ENCODE measurements around the gene CDKN2AIPNL.
"Not testable (repeated sequence)": the region's sequence is repeated elsewhere in the genome, so short reads cannot be mapped to it uniquely, and the experiment has no call there.

CDKN2AIPNL gene

DNA sequence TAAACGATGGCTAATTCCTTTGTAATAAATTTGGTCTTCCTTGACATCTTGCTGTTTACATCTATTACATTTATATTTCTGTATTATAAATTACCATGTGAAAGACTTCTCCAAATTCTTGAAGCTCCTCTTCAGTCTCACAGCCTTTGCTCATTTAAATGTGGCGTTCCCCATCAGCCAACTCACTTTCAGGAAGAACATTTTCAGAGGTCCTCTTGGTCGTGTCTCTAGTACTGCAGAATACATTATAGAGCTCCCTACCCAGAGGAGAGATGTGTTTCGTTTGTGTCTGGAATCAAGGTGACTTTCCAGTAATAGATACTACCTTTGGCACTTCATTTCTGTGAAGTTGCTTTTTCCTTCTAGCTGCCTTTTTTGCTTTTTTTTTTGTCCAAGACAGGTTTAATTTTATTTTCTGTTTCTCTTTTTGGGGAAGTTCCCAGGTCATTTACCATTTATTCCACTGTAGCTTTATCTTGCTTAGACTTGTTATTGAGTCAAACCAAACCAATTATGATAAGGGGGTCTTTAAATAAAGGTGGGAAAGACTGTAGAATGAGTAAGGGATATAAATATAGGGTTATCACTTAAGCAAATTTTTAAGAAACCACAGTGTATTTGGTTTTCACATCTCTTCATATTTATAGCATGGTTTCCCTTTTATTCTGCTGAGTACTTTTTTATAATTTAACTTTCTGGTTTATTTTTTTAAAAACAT lies 27.5 kb downstream of the CDKN2AIPNL start:
- TF ChIP-seq, protein P1, sequence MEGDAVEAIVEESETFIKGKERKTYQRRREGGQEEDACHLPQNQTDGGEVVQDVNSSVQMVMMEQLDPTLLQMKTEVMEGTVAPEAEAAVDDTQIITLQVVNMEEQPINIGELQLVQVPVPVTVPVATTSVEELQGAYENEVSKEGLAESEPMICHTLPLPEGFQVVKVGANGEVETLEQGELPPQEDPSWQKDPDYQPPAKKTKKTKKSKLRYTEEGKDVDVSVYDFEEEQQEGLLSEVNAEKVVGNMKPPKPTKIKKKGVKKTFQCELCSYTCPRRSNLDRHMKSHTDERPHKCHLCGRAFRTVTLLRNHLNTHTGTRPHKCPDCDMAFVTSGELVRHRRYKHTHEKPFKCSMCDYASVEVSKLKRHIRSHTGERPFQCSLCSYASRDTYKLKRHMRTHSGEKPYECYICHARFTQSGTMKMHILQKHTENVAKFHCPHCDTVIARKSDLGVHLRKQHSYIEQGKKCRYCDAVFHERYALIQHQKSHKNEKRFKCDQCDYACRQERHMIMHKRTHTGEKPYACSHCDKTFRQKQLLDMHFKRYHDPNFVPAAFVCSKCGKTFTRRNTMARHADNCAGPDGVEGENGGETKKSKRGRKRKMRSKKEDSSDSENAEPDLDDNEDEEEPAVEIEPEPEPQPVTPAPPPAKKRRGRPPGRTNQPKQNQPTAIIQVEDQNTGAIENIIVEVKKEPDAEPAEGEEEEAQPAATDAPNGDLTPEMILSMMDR (IDR thresholded peaks at IDR 0.05; ENCODE audit: insufficient read depth, low read length, poor library complexity, severe bottlenecking) = no peak
- DNase-seq (ENCODE audit: extremely low read depth, insufficient read length) = no peak
- H3K36me3 ChIP-seq (ENCODE audit: control insufficient read depth, insufficient read depth, low read length) = peaks cover 3% of the 10 kb centered on the region
- no peaks in the 10 kb centered on the region for H3K27me3 ChIP-seq (replicated peaks; ENCODE audit: control insufficient read depth, insufficient read depth, low read length)
- H3K4me3 ChIP-seq (replicated peaks; ENCODE audit: low read depth, low read length) = peak overlapping the region; percentile 28; the same call in 1 of the 2 replicates

DNA sequence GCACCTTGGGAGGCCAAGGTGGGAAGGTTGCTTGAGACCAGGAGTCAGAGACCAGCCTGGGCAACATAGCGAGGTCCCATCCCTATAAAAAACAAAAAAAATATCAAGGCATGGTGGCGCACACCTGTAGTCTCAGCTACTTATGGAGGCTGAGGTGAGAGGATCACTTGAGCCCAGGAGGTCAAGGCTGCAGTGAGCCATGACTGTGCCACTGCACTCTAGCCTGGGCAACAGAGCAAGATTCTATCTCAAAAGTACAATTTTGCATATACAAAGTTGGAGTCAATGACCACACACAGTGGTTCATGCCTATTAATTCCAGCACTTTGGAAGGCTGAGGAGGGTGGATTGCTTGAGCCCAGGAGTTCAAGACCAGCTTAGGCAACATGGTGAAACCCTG lies 29.5 kb downstream of the CDKN2AIPNL start:
- not testable (repeated sequence) for H3K27me3 ChIP-seq (replicated peaks; ENCODE audit: control insufficient read depth, insufficient read depth, low read length); H3K36me3 ChIP-seq (ENCODE audit: control insufficient read depth, insufficient read depth, low read length); H3K4me3 ChIP-seq (replicated peaks; ENCODE audit: low read depth, low read length); DNase-seq (ENCODE audit: extremely low read depth, insufficient read length)

DNA sequence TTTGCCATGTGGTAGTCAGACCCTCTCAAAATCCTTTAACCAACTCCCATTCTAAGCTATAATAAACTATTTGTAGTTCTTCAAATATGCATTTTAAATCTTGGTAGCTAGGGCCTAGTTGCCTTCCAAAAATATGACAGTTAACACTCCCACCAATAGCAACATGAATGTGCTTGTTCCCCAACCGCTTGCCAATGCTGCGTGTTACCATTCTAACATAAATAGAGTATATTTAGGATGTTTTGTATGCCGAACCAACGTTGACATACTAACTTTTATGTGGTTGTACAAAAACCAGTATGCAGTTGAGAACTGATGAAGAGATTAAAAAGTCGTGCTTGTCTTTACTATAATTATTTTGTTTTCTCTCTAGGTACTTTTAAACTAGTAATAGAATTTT lies 31.3 kb downstream of the CDKN2AIPNL start:
- no peak overlapping the region for H3K4me3 ChIP-seq (replicated peaks; ENCODE audit: low read depth, low read length)
- no peak for DNase-seq (ENCODE audit: extremely low read depth, insufficient read length)
- TF ChIP-seq, protein P1 (IDR thresholded peaks at IDR 0.05; ENCODE audit: insufficient read depth, low read length, poor library complexity, severe bottlenecking) = no peak
- H3K27me3 ChIP-seq (replicated peaks; ENCODE audit: control insufficient read depth, insufficient read depth, low read length) = no peaks in the 10 kb centered on the region
- H3K36me3 ChIP-seq (ENCODE audit: control insufficient read depth, insufficient read depth, low read length) = no peaks in the 10 kb centered on the region; the same call in none of the 2 replicates

DNA sequence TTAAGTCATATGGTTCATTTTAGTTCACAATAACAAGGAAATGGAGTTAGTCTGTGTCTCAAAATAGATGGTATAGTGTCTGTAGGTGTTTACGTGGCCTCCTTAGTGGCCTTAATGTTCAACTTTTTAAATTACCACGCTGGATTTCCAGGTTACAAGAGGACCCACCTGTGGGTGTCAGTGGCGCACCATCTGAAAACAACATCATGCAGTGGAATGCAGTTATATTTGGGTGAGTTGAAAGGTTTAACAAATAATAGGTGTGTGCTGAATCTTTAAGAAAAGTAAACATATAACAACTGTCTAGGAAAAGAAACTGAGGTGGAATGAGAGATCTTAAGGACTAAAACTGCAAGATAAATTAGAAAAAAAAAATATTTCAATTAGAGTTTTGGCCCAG lies 37.4 kb downstream of the CDKN2AIPNL start:
- no peak for DNase-seq (ENCODE audit: extremely low read depth, insufficient read length)
- Histone ChIP-seq H3K4me3 (replicated peaks; ENCODE audit: low read depth, low read length) (no peak overlapping the region), H3K36me3 (ENCODE audit: control insufficient read depth, insufficient read depth, low read length) (no peaks in the 10 kb centered on the region; the same call in 1 of the 2 replicates), H3K27me3 (replicated peaks; ENCODE audit: control insufficient read depth, insufficient read depth, low read length) (no peaks in the 10 kb centered on the region)
- TF ChIP-seq, protein P1 (IDR thresholded peaks at IDR 0.05; ENCODE audit: insufficient read depth, low read length, poor library complexity, severe bottlenecking) = no peak

DNA sequence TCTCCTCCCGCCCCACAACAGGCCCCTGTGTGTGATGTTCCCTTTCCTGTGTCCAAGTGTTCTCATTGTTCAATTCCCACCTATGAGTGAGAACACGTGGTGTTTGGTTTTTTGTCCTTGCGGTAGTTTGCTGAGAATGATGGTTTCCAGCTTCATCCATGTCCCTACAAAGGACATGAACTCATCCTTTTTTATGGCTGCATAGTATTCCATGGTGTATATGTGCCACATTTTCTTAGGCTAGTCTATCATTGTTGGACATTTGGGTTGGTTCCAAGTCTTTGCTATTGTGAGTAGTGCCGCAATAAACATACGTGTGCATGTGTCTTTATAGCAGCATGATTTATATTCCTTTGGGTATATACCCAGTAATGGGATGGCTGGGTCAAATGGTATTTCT lies 38.0 kb downstream of the CDKN2AIPNL start:
- not testable (repeated sequence) for DNase-seq (ENCODE audit: extremely low read depth, insufficient read length); H3K36me3 ChIP-seq (ENCODE audit: control insufficient read depth, insufficient read depth, low read length); H3K27me3 ChIP-seq (replicated peaks; ENCODE audit: control insufficient read depth, insufficient read depth, low read length); H3K4me3 ChIP-seq (replicated peaks; ENCODE audit: low read depth, low read length)

DNA sequence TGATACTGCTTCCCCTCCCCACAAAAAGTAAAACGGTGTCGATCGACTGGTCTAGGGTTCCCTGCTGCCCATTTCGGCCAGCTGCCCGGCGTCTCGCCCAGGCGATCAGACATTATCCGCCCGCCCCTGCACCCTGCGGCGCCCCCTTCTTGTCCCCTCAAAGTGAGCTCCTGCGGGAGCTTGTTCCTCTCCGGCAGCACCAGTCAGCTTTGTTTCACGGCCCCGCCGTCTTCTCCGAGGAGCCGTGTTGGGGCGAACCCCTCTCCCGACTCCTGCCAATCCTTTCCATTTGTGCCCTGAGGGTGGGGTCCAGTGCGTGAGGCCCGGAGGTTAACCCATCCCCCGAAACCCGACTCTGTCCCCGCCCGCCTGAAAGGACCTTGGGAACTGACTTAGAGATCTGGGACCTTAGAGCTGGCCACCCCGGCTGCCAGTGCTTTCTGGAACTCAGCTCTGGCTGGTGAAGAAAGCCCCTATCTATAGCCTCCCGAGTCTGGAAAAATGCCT lies 39.8 kb downstream of the CDKN2AIPNL start:
- H3K27me3 ChIP-seq (replicated peaks; ENCODE audit: control insufficient read depth, insufficient read depth, low read length) = no peaks in the 10 kb centered on the region
- TF ChIP-seq, protein P1 (IDR thresholded peaks at IDR 0.05; ENCODE audit: insufficient read depth, low read length, poor library complexity, severe bottlenecking) = no peak
- no peaks in the 10 kb centered on the region for H3K36me3 ChIP-seq (ENCODE audit: control insufficient read depth, insufficient read depth, low read length)
- peak overlapping the region; percentile 95 for H3K4me3 ChIP-seq (replicated peaks; ENCODE audit: low read depth, low read length)
- no peak for DNase-seq (ENCODE audit: extremely low read depth, insufficient read length)
